GM23338 (cell line): ENCODE measurements around the gene ATG9B. TPM values are rescaled to one million over a fixed set of nuclear protein-coding genes. Genes with fewer than 3 reads are reported as not detected.
A peak's percentile ranks its signal among the peaks of the same experiment; 100 is the strongest.

ENCODE experiments used
- ATAC-seq: fragments of 200-7000 bp; cut with Tn5 transposase; 3 replicates; pipeline ENCODE4 v1.9.1; 2020
- DNase-seq: peaks from one replicate; pipeline ENCODE4 v3.0.0-alpha.2; 2015; ENCODE audit warnings: low spot score
- H2AFZ ChIP-seq: fragments of 200-600 bp; sonication (generic); 2 replicates; pipeline ENCODE4 v1.8.0; 2016; ENCODE audit warnings: antibody characterized with exemption, mild to moderate bottlenecking, moderate library complexity
- H3F3A ChIP-seq: fragments of 200-600 bp; sonication (generic); replicated peaks from 2 replicates; pipeline ENCODE4 v1.8.0; 2017; ENCODE audit warnings: antibody characterized with exemption, mixed run types, low read depth
- H3K27ac ChIP-seq: fragments of 200-600 bp; sonication (generic); 2 replicates; pipeline ENCODE4 v1.6.1; 2016; ENCODE audit warnings: low read depth
- H3K27me3 ChIP-seq: fragments of 200-600 bp; sonication (generic); 2 replicates; pipeline ENCODE4 v1.8.0; 2016; ENCODE audit warnings: mild to moderate bottlenecking, mixed run types, moderate library complexity; ENCODE audit not compliant: insufficient read depth
- H3K36me3 ChIP-seq: fragments of 200-600 bp; sonication (generic); 2 replicates; pipeline ENCODE4 v1.8.0; 2016; ENCODE audit warnings: mild to moderate bottlenecking; ENCODE audit not compliant: insufficient read depth
- H3K4me1 ChIP-seq: fragments of 200-600 bp; sonication (generic); 2 replicates; pipeline ENCODE4 v1.8.0; 2016; ENCODE audit warnings: mild to moderate bottlenecking, moderate library complexity; ENCODE audit not compliant: insufficient read depth
- H3K4me2 ChIP-seq: fragments of 200-600 bp; sonication (generic); 2 replicates; pipeline ENCODE4 v1.7.1; 2017; ENCODE audit warnings: mixed run types
- H3K4me3 ChIP-seq: fragments of 200-600 bp; sonication (generic); 2 replicates; pipeline ENCODE4 v1.6.1; 2016; ENCODE audit warnings: mixed run types
- H3K79me2 ChIP-seq: fragments of 200-600 bp; sonication (generic); replicated peaks from 2 replicates; pipeline ENCODE4 v1.8.0; 2017; ENCODE audit warnings: mild to moderate bottlenecking; ENCODE audit not compliant: insufficient read depth
- H3K9me2 ChIP-seq: fragments of 200-600 bp; sonication (generic); 2 replicates; pipeline ENCODE4 v1.8.0; 2017; ENCODE audit not compliant: insufficient read depth
- H4K20me1 ChIP-seq: fragments of 200-600 bp; sonication (generic); replicated peaks from 2 replicates; pipeline ENCODE4 v1.8.0; 2017; ENCODE audit warnings: mild to moderate bottlenecking; ENCODE audit not compliant: insufficient read depth
- H3K27ac Mint-ChIP-seq: 2 replicates; pipeline ENCODE4 v1.8.0; 2020; ENCODE audit warnings: inconsistent platforms, mild to moderate bottlenecking, moderate library complexity, mixed read lengths
- H3K27me3 Mint-ChIP-seq: 3 replicates; pipeline ENCODE4 v1.8.0; 2022; ENCODE audit warnings: low read depth, mild to moderate bottlenecking, moderate library complexity, mixed read lengths, inconsistent platforms; ENCODE audit not compliant: insufficient read depth, poor library complexity
- H3K36me3 Mint-ChIP-seq: 3 replicates; pipeline ENCODE4 v1.8.0; 2021; ENCODE audit warnings: low read depth, mild to moderate bottlenecking, inconsistent platforms, moderate library complexity, mixed read lengths
- H3K4me1 Mint-ChIP-seq: 3 replicates; pipeline ENCODE4 v1.8.0; 2020; ENCODE audit warnings: mild to moderate bottlenecking, inconsistent platforms, mixed read lengths
- H3K4me3 Mint-ChIP-seq: 3 replicates; pipeline ENCODE4 v1.8.0; 2021; ENCODE audit warnings: moderate library complexity, mild to moderate bottlenecking, inconsistent platforms, mixed read lengths
- H3K9me3 Mint-ChIP-seq: 3 replicates; pipeline ENCODE4 v1.8.0; 2020; ENCODE audit warnings: moderate library complexity, mild to moderate bottlenecking, inconsistent platforms, mixed read lengths
- CREB1 ChIP-seq: fragments of 250-450 bp; sonication (Bioruptor Pico); IDR thresholded peaks from 2 replicates; pipeline ENCODE4 v1.5.0; 2020; ENCODE audit warnings: low read depth, mild to moderate bottlenecking, moderate library complexity
- ETS1 ChIP-seq: IDR thresholded peaks from 2 replicates; pipeline ENCODE4 v1.6.1; 2016; ENCODE audit warnings: antibody characterized with exemption
- EZH2phosphoT487 ChIP-seq: fragments of 200-600 bp; sonication (generic); IDR thresholded peaks from one replicate; pipeline ENCODE4 v1.8.1; 2018; ENCODE audit warnings: antibody characterized with exemption; ENCODE audit not compliant: unreplicated experiment
- NANOG ChIP-seq: IDR thresholded peaks from 2 replicates; pipeline ENCODE4 v1.6.1; 2016; ENCODE audit warnings: antibody characterized with exemption, borderline replicate concordance
- POLR2AphosphoS5 ChIP-seq: IDR thresholded peaks from 2 replicates; pipeline ENCODE4 v1.6.1; 2016; ENCODE audit warnings: antibody characterized with exemption, low read depth
- ZNF114 ChIP-seq: fragments of 250-450 bp; sonication (Bioruptor Pico); IDR thresholded peaks from 2 replicates; pipeline ENCODE4 v1.5.0; 2020; ENCODE audit warnings: mild to moderate bottlenecking, moderate library complexity
- polyA plus RNA-seq: library from polyadenylated mRNA; unstranded; fragments of >200 nt; fragmentation: Nextera tagmentation; extraction: Ambion mirVana; gene quantifications from 2 replicates; pipeline ENCODE4 v1.2.1, GENCODE V29; 2016
- total RNA-seq: library from RNA; depleted of rRNA; stranded (reverse); fragments of >200 nt; shearing (Covaris generic); gene quantifications from 2 replicates; pipeline ENCODE4 v1.2.3, GENCODE V29; 2014
- TF ChIP-seq, protein P1 (sequence below): fragments of 250-450 bp; sonication (Bioruptor Pico); IDR thresholded peaks from 2 replicates; pipeline ENCODE4 v1.5.0; 2020; ENCODE audit warnings: mild to moderate bottlenecking, moderate library complexity

The ATG9B gene
- total and polyA plus RNA-seq, 2 experiments from 2014 or later = 1.2 to 3.4 TPM

DNA sequence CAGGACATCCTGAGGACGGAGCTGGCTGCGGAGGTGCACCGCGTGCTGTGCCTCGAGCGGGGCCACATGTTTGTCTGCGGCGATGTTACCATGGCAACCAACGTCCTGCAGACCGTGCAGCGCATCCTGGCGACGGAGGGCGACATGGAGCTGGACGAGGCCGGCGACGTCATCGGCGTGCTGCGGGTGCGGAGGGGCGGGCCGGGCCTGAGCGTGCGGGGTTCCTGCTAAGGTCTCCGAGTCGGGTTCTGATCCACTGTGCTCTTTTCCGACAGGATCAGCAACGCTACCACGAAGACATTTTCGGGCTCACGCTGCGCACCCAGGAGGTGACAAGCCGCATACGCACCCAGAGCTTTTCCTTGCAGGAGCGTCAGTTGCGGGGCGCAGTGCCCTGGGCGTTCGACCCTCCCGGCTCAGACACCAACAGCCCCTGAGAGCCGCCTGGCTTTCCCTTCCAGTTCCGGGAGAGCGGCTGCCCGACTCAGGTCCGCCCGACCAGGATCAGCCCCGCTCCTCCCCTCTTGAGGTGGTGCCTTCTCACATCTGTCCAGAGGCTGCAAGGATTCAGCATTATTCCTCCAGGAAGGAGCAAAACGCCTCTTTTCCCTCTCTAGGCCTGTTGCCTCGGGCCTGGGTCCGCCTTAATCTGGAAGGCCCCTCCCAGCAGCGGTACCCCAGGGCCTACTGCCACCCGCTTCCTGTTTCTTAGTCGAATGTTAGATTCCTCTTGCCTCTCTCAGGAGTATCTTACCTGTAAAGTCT is 10.4 kb downstream of the ATG9B start (continued):
- TF ChIP-seq, protein P1, sequence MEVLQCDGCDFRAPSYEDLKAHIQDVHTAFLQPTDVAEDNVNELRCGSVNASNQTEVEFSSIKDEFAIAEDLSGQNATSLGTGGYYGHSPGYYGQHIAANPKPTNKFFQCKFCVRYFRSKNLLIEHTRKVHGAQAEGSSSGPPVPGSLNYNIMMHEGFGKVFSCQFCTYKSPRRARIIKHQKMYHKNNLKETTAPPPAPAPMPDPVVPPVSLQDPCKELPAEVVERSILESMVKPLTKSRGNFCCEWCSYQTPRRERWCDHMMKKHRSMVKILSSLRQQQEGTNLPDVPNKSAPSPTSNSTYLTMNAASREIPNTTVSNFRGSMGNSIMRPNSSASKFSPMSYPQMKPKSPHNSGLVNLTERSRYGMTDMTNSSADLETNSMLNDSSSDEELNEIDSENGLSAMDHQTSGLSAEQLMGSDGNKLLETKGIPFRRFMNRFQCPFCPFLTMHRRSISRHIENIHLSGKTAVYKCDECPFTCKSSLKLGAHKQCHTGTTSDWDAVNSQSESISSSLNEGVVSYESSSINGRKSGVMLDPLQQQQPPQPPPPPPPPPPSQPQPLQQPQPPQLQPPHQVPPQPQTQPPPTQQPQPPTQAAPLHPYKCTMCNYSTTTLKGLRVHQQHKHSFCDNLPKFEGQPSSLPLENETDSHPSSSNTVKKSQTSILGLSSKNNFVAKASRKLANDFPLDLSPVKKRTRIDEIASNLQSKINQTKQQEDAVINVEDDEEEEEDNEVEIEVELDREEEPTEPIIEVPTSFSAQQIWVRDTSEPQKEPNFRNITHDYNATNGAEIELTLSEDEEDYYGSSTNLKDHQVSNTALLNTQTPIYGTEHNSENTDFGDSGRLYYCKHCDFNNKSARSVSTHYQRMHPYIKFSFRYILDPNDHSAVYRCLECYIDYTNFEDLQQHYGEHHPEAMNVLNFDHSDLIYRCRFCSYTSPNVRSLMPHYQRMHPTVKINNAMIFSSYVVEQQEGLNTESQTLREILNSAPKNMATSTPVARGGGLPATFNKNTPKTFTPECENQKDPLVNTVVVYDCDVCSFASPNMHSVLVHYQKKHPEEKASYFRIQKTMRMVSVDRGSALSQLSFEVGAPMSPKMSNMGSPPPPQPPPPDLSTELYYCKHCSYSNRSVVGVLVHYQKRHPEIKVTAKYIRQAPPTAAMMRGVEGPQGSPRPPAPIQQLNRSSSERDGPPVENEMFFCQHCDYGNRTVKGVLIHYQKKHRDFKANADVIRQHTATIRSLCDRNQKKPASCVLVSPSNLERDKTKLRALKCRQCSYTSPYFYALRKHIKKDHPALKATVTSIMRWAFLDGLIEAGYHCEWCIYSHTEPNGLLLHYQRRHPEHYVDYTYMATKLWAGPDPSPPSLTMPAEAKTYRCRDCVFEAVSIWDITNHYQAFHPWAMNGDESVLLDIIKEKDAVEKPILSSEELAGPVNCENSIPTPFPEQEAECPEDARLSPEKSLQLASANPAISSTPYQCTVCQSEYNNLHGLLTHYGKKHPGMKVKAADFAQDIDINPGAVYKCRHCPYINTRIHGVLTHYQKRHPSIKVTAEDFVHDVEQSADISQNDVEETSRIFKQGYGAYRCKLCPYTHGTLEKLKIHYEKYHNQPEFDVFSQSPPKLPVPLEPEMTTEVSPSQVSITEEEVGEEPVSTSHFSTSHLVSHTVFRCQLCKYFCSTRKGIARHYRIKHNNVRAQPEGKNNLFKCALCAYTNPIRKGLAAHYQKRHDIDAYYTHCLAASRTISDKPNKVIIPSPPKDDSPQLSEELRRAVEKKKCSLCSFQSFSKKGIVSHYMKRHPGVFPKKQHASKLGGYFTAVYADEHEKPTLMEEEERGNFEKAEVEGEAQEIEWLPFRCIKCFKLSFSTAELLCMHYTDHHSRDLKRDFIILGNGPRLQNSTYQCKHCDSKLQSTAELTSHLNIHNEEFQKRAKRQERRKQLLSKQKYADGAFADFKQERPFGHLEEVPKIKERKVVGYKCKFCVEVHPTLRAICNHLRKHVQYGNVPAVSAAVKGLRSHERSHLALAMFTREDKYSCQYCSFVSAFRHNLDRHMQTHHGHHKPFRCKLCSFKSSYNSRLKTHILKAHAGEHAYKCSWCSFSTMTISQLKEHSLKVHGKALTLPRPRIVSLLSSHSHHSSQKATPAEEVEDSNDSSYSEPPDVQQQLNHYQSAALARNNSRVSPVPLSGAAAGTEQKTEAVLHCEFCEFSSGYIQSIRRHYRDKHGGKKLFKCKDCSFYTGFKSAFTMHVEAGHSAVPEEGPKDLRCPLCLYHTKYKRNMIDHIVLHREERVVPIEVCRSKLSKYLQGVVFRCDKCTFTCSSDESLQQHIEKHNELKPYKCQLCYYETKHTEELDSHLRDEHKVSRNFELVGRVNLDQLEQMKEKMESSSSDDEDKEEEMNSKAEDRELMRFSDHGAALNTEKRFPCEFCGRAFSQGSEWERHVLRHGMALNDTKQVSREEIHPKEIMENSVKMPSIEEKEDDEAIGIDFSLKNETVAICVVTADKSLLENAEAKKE = no peak
- TF ChIP-seq ETS1 (no peak), CREB1 (peak; percentile 93), EZH2phosphoT487 (no peak)

DNA sequence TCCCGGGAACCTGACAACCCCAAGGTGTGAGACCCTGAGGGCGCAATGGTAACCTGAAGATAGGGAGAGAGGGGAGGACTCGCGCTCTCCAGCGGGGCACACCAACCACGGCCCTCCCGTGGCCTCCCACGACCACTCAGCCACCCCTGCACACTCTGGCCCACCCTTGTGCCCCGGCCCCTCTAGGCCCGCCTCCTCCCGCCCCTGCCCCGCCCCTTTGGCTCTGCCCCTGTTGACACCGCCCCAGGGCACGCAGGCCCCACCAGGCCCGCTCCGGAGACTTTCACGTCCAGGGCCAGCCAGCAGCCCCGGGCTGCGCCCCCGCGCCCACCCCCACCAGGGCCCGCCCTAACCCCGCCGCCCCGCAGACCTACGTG is 10.9 kb downstream of the ATG9B start:
- H3K79me2 ChIP-seq = no peaks in the 10 kb centered on the region
- H2AFZ ChIP-seq = peak overlapping the region; percentile 92
- peaks cover 33% of the 10 kb centered on the region for H3K27me3 ChIP-seq
- Mint-ChIP-seq H3K36me3 (peaks cover 7% of the 10 kb centered on the region; the same call in 2 of the 3 replicates), H3K27ac (no peak overlapping the region), H3K4me3 (peak overlapping the region; percentile 77), H3K9me3 (no peaks in the 10 kb centered on the region; the same call in 2 of the 3 replicates), H3K4me1 (peaks cover 40% of the 10 kb centered on the region), H3K27me3 (peaks cover 46% of the 10 kb centered on the region)
- H3K36me3 ChIP-seq = no peaks in the 10 kb centered on the region
- no peaks in the 10 kb centered on the region for H4K20me1 ChIP-seq
- 0 out of 2 replicates have a peak, but pooled peaks cover 9% of the 10 kb centered on the region for H3F3A ChIP-seq
- H3K27ac ChIP-seq = no peak overlapping the region
- peaks cover 20% of the 10 kb centered on the region for H3K4me1 ChIP-seq
- ATAC-seq = peak; percentile 16
- H3K4me2 ChIP-seq = peak overlapping the region; percentile 88
- no peaks in the 10 kb centered on the region for H3K9me2 ChIP-seq
- H3K4me3 ChIP-seq = peak overlapping the region; percentile 75
- DNase-seq = no peak
- TF ChIP-seq, protein P1 = no peak
- TF ChIP-seq POLR2AphosphoS5 = no peak
- TF ChIP-seq NANOG = no peak
- TF ChIP-seq ZNF114 (CRISPR knock-in tag) = no peak
